A673 (cell line): Measurements from ENCODE around the gene ENO3. TPM values are rescaled to one million over a fixed set of nuclear protein-coding genes. Genes with fewer than 3 reads are reported as not detected.

Experiments
- BruUV-seq: library from RNA; stranded (reverse); fragments of 400-500 nt; replicated peaks from 2 replicates; lab custom pipeline; 2021; lab: Mats Ljungman, UMichigan
- CTCF ChIA-PET: fragments of 300-600 bp; sonication (Branson Sonifier 250); formaldehyde crosslinking; loops from one replicate; lab custom pipeline; 2022; ENCODE audit warnings: antibody characterized with exemption; lab: Charles Lee
- POLR2A ChIA-PET: fragments of 300-600 bp; sonication (Branson Sonifier 250); formaldehyde crosslinking; loops from one replicate; lab custom pipeline; 2022; ENCODE audit warnings: antibody characterized with exemption; ENCODE audit not compliant: low non-redundant PET; lab: Charles Lee
- DNase-seq: peaks from one replicate; pipeline ENCODE4 v3.0.0-alpha.2; 2015; ENCODE audit warnings: low spot score
- H3K27ac ChIP-seq: fragments of 200-600 bp; sonication (generic); 2 replicates; pipeline ENCODE4 v1.5.1; 2016; ENCODE audit warnings: mixed run types, low read depth, mild to moderate bottlenecking, mixed read lengths, antibody characterized with exemption, low read length; ENCODE audit not compliant: poor library complexity, severe bottlenecking
- H3K27me3 ChIP-seq: fragments of 200-600 bp; sonication (generic); replicated peaks from 2 replicates; pipeline ENCODE4 v1.6.1; 2017; ENCODE audit warnings: mixed run types, low read depth, mild to moderate bottlenecking, mixed read lengths, antibody characterized with exemption, low read length; ENCODE audit not compliant: insufficient read depth, poor library complexity
- H3K36me3 ChIP-seq: fragments of 200-600 bp; sonication (generic); 2 replicates; pipeline ENCODE4 v1.6.1; 2016; ENCODE audit warnings: mixed run types, mild to moderate bottlenecking, mixed read lengths, antibody characterized with exemption, low read length; ENCODE audit not compliant: insufficient read depth, poor library complexity, severe bottlenecking
- H3K4me1 ChIP-seq: fragments of 200-600 bp; sonication (generic); 2 replicates; pipeline ENCODE4 v1.6.1; 2017; ENCODE audit warnings: mixed run types, mild to moderate bottlenecking, mixed read lengths, antibody characterized with exemption, low read length; ENCODE audit not compliant: insufficient read depth, poor library complexity, severe bottlenecking
- H3K4me3 ChIP-seq: fragments of 200-600 bp; sonication (generic); 2 replicates; pipeline ENCODE4 v1.5.1; 2016; ENCODE audit warnings: low read depth, mixed run types, mild to moderate bottlenecking, mixed read lengths, low read length; ENCODE audit not compliant: poor library complexity, severe bottlenecking
- H3K9me3 ChIP-seq: fragments of 200-600 bp; sonication (generic); 2 replicates; pipeline ENCODE4 v1.6.1; 2016; ENCODE audit warnings: mixed run types, low read depth, mild to moderate bottlenecking, mixed read lengths, antibody characterized with exemption, low read length; ENCODE audit not compliant: poor library complexity, severe bottlenecking
- CTCF ChIP-seq: fragments of 300-800, 200-600 bp; sonication (generic); conservative IDR thresholded peaks from 2 replicates; pipeline ENCODE4 v1.5.1; 2017; ENCODE audit warnings: low read depth, mild to moderate bottlenecking, antibody characterized with exemption, low read length, moderate library complexity, mixed read lengths
- EZH2 ChIP-seq: fragments of 200-600 bp; sonication (generic); IDR thresholded peaks from 2 replicates; pipeline ENCODE4 v1.6.1; 2017; ENCODE audit warnings: borderline replicate concordance, low read depth, mild to moderate bottlenecking, mixed read lengths, antibody characterized with exemption, low read length; ENCODE audit not compliant: poor library complexity, severe bottlenecking
- intact Hi-C: fragments of 100-400 bp; cut with micrococcal nuclease; formaldehyde crosslinking; loops from one replicate; pipeline ENCODE4 v1.10.0; 2022; ENCODE audit not compliant: unreplicated experiment
- total RNA-seq: library from RNA; stranded (reverse); gene quantifications from 2 replicates; pipeline ENCODE4 v1.2.3, GENCODE V29; 2021

ENO3 gene
- total RNA-seq, 1 experiment from 2014 or later, result 12.3 TPM

GRCh38 chr17:4972322-4972721, 21.4 kb downstream of the ENO3 start:
- TF ChIP-seq EZH2 (no peak), CTCF (no peak)
- H3K4me3 ChIP-seq, result no peak overlapping the region
- peaks cover 11% of the 10 kb centered on the region for H3K4me1 ChIP-seq
- no peak for DNase-seq
- POLR2A ChIA-PET, result no interaction called here
- no peaks in the 10 kb centered on the region for H3K9me3 ChIP-seq
- H3K27ac ChIP-seq, result no peak overlapping the region
- H3K36me3 ChIP-seq, result no peaks in the 10 kb centered on the region
- CTCF ChIA-PET, result no interaction called here
- intact Hi-C loops, result no loop called here
- H3K27me3 ChIP-seq, result no peaks in the 10 kb centered on the region
- no TSS peak for BruUV-seq

GRCh38 chr17:4972752-4973151, 21.8 kb downstream of the ENO3 start:
- TF ChIP-seq EZH2 (no peak), CTCF (no peak)
- ChIA-PET CTCF (no interaction called here), POLR2A (no interaction called here)
- Histone ChIP-seq H3K4me1 (peaks cover 11% of the 10 kb centered on the region), H3K36me3 (no peaks in the 10 kb centered on the region), H3K9me3 (no peaks in the 10 kb centered on the region), H3K4me3 (no peak overlapping the region), H3K27ac (no peak overlapping the region), H3K27me3 (no peaks in the 10 kb centered on the region)
- BruUV-seq, result no TSS peak
- intact Hi-C loops, result no loop called here
- DNase-seq, result no peak

GRCh38 chr17:4973256-4974114, 22.6 kb downstream of the ENO3 start:
- intact Hi-C loops, result no loop called here
- no peak for DNase-seq
- H3K27me3 ChIP-seq, result no peaks in the 10 kb centered on the region
- ChIA-PET CTCF (no interaction called here), POLR2A (no interaction called here)
- BruUV-seq, result no TSS peak
- TF ChIP-seq CTCF (no peak), EZH2 (no peak)
- no peaks in the 10 kb centered on the region for H3K9me3 ChIP-seq
- no peak overlapping the region for H3K4me3 ChIP-seq
- no peak overlapping the region for H3K27ac ChIP-seq
- peaks cover 2% of the 10 kb centered on the region for H3K36me3 ChIP-seq
- peaks cover 9% of the 10 kb centered on the region for H3K4me1 ChIP-seq
